A549 treated with dexamethasone at 1 μM for 4 hours (cell line): ENCODE measurements around the gene ZNF44. TPM values are rescaled to one million over a fixed set of nuclear protein-coding genes. Genes with fewer than 3 reads are reported as not detected.

Experiments used
- total RNA-seq: library from RNA; stranded (reverse); fragments of 200-300 nt; extraction: Qiagen RNA extraction; gene quantifications from 5 replicates; pipeline ENCODE4 v1.2.3, GENCODE V29; 2022

The ZNF44 gene
- total RNA-seq = 0.67 to 0.88 TPM (median 0.83 TPM) in 5 replicates

GRCh38 chr19:12294249-12295158 lies at the start of gene ZNF44:
TSS of gene ZNF44 (minus strand) at chr19:12294883. CDS start at chr19:12294694, 189 bp downstream.

GRCh38 chr19:12333162-12334159 lies 38.8 kb upstream of the ZNF44 start, which contains the start of gene ZNF563:
TSS of gene ZNF563 (minus strand) at chr19:12333633. CDS start at chr19:12333482, 151 bp downstream.

Other genes starting within 250 kb of the ZNF44 start
- not detected in 5 replicates for gene ZNF878, start 241.9 kb downstream of the ZNF44 start, total RNA-seq
- gene ZNF844, start 230.2 kb downstream of the ZNF44 start, total RNA-seq = 0.01 TPM in 1 of 5 replicates, not detected in the others
- gene ZNF20, start 154.5 kb downstream of the ZNF44 start, total RNA-seq = 0.07 to 0.14 TPM in 2 of 5 replicates, not detected in the others
- not detected in 5 replicates for gene ZNF625, start 138.1 kb downstream of the ZNF44 start, total RNA-seq
- gene ZNF136, start 131.8 kb downstream of the ZNF44 start, total RNA-seq = 1.3 to 1.6 TPM (median 1.5 TPM) in 5 replicates
- gene ZNF563, start 38.8 kb upstream of the ZNF44 start, total RNA-seq = not detected in 5 replicates
- gene ZNF442, start 70.8 kb upstream of the ZNF44 start, total RNA-seq = not detected in 5 replicates
- gene ZNF799, start 106.4 kb upstream of the ZNF44 start, total RNA-seq = 1.3 to 1.6 TPM (median 1.3 TPM) in 5 replicates
- 0.79 to 1.3 TPM (median 1.1 TPM) in 5 replicates for gene ZNF443, start 146.1 kb upstream of the ZNF44 start, total RNA-seq
- 0.02 TPM in 1 of 5 replicates, not detected in the others for gene ZNF709, start 189.9 kb upstream of the ZNF44 start, total RNA-seq